Ishikawa (cell line): ENCODE data around the gene EYA3.

Experiments used
- CREB1 ChIP-seq: IDR thresholded peaks from 2 replicates; pipeline ENCODE4 v1.6.1; 2012; ENCODE audit warnings: low read depth
- EGR1 ChIP-seq: IDR thresholded peaks from 2 replicates; pipeline ENCODE4 v1.6.1; 2012
- EP300 ChIP-seq: IDR thresholded peaks from 2 replicates; pipeline ENCODE4 v1.6.1; 2012; ENCODE audit warnings: borderline replicate concordance
- FOXM1 ChIP-seq: IDR thresholded peaks from 2 replicates; pipeline ENCODE4 v1.6.1; 2012; ENCODE audit warnings: low read depth, borderline replicate concordance
- MAX ChIP-seq: IDR thresholded peaks from 2 replicates; pipeline ENCODE4 v1.6.1; 2012
- NFIC ChIP-seq: IDR thresholded peaks from 2 replicates; pipeline ENCODE4 v1.6.1; 2012
- RAD21 ChIP-seq: IDR thresholded peaks from 2 replicates; pipeline ENCODE4 v1.6.1; 2012; ENCODE audit warnings: low read depth
- REST ChIP-seq: IDR thresholded peaks from 2 replicates; pipeline ENCODE4 v1.6.1; 2012; ENCODE audit warnings: low read depth, mild to moderate bottlenecking
- TAF1 ChIP-seq: IDR thresholded peaks from 2 replicates; pipeline ENCODE4 v1.6.1; 2012; ENCODE audit warnings: low read depth, mild to moderate bottlenecking
- TCF12 ChIP-seq: IDR thresholded peaks from 2 replicates; pipeline ENCODE4 v1.6.1; 2012; ENCODE audit warnings: low read depth
- TEAD4 ChIP-seq: IDR thresholded peaks from 2 replicates; pipeline ENCODE4 v1.6.1; 2012
- ZBTB7A ChIP-seq: IDR thresholded peaks from 2 replicates; pipeline ENCODE4 v1.6.1; 2012; ENCODE audit warnings: low read depth

GRCh38 chr1:28119556-28119955 lies 31.1 kb upstream of the EYA3 start:
- TF ChIP-seq NFIC (no peak), ZBTB7A (no peak), MAX (no peak), TAF1 (no peak), EGR1 (no peak), EP300 (no peak), REST (no peak), RAD21 (no peak), TCF12 (no peak), CREB1 (no peak), FOXM1 (no peak), TEAD4 (no peak)
